Epithelial cell of proximal tubule (primary cell): ENCODE data around the gene GSTT4. TPM values are rescaled to one million over a fixed set of nuclear protein-coding genes. Genes with fewer than 3 reads are reported as not detected.
A peak's percentile ranks its signal among the peaks of the same experiment; 100 is the strongest.
"Not testable (repeated sequence)": the region's sequence is repeated elsewhere in the genome, so short reads cannot be mapped to it uniquely, and the experiment has no call there.

Experiments
- DNase-seq: peaks from one replicate; pipeline ENCODE4 v3.0.0-alpha.2; 2011; ENCODE audit warnings: low read depth
- H3K4me3 ChIP-seq: 2 replicates; pipeline ENCODE4 v1.5.1; 2011; ENCODE audit warnings: low read depth, mild to moderate bottlenecking, low read length
- total RNA-seq: library from RNA; depleted of rRNA; stranded (reverse); fragments of >200 nt; gene quantifications from 2 replicates; pipeline ENCODE4 v1.2.3, GENCODE V29; 2015
- TF ChIP-seq, protein P1 (sequence below): conservative IDR thresholded peaks from 2 replicates; pipeline ENCODE4 v1.5.1; 2012; ENCODE audit warnings: low read depth, mild to moderate bottlenecking, low read length

The GSTT4 gene
- total RNA-seq, 1 donor from 2014 or later: not detected

DNA sequence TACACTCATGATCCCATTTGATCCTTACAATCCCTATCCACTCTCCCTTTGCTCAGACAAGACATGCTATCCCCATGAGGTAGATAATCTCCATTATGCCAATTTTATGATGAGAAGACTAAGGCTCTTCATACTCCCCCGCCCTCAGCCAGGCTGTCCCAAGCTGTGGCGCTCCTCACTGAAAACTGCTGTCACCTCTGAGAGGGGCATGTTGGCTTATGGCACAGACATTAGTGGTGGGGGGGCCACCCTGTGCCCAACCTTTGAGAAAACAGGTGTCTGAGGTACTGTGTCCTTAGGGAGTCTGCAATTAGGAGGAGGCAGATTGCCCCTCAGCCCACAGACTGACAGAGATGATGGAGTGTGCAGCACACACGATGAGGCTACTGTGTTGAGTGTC lies 36.2 kb downstream of the GSTT4 start:
- H3K4me3 ChIP-seq: no peak overlapping the region
- no peak for DNase-seq
- TF ChIP-seq, protein P1, sequence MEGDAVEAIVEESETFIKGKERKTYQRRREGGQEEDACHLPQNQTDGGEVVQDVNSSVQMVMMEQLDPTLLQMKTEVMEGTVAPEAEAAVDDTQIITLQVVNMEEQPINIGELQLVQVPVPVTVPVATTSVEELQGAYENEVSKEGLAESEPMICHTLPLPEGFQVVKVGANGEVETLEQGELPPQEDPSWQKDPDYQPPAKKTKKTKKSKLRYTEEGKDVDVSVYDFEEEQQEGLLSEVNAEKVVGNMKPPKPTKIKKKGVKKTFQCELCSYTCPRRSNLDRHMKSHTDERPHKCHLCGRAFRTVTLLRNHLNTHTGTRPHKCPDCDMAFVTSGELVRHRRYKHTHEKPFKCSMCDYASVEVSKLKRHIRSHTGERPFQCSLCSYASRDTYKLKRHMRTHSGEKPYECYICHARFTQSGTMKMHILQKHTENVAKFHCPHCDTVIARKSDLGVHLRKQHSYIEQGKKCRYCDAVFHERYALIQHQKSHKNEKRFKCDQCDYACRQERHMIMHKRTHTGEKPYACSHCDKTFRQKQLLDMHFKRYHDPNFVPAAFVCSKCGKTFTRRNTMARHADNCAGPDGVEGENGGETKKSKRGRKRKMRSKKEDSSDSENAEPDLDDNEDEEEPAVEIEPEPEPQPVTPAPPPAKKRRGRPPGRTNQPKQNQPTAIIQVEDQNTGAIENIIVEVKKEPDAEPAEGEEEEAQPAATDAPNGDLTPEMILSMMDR: no peak

DNA sequence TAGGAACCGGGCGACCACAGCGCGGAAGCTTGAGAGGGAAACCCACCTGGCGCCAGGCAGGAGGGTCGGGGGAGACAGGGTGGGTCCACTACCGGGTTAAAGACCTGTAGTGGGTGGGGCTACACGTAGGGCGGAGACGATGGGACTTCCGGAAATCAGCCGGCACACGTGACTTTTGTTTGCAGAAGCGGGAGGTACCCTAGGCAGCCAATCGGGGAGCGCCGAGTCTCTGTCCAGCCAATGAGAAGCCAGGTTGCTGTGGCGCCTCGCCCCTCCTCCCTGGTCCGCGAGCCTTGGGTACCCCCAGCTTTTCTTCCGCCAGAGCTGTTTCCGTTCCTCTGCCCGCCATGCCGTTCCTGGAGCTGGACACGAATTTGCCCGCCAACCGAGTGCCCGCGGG lies 38.7 kb downstream of the GSTT4 start, which contains the start of gene DDTL:
Gene DDTL (plus strand): TSS at position 321 of the 400 bp plus-strand sequence. CDS start 27 bp downstream, at position 348.
- not testable (repeated sequence) for DNase-seq

DNA sequence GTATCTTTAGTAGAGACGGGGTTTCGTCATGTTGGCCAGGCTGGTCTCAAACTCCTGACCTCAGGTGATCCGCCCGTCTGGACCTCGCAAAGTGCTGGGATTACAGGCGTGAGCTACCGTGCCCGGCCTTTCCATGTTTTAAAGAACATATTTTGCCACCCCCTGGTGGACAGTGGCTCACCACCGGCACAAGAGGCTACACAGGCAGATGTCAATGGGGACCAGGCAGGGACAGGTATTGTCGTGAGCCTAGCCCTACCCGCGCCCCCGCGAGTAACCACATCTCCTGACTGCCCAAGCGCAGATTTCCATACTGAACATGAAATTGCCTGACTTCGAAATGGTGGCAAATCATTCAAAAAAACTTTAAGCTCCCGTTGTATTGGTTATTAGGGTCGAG lies 39.2 kb downstream of the GSTT4 start:
- DNase-seq, H3K4me3 ChIP-seq: not testable (repeated sequence)

More for the DNA sequence above, 38.7 kb downstream of the GSTT4 start, which contains the start of gene DDTL:
- not testable (repeated sequence) for H3K4me3 ChIP-seq

DNA sequence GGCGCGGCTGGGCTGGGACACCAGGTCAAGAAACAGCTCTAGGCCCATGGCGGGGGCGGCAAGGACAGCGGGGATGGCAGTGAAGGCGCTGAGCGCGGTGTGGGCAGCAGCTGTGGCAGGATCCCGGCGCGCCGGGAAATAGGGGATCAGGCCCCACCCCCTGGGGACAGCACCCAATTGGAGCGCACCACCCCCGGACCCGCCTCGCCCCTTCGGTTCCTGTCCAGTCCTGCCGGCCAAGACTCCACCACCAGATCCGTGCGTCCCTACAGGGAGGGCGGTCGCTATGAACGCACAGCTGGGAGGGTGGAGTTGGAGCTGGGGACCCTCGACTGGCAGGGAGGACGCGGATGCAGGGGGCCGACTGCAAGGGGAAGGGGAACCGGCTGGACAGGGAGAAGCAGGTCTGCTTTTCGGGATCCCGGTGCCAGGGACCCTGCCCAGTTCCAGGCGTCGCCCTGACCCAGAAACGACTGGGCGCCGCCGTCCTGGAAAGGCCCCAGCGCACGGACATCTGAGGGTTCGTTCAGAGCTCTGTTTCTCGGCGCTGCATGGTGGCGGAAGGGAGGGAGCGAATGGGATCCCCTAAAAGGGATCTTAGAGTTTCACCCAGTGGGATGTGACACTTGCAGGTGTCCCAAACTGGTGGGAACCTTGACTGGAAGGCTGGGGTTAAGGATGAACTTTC lies 44.0 kb downstream of the GSTT4 start, which contains the start of gene GSTT2B:
Gene GSTT2B (minus strand): TSS at position 112 of the 688 bp plus-strand sequence. CDS start 64 bp downstream, at position 48.
- H3K4me3 ChIP-seq, DNase-seq: not testable (repeated sequence)

DNA sequence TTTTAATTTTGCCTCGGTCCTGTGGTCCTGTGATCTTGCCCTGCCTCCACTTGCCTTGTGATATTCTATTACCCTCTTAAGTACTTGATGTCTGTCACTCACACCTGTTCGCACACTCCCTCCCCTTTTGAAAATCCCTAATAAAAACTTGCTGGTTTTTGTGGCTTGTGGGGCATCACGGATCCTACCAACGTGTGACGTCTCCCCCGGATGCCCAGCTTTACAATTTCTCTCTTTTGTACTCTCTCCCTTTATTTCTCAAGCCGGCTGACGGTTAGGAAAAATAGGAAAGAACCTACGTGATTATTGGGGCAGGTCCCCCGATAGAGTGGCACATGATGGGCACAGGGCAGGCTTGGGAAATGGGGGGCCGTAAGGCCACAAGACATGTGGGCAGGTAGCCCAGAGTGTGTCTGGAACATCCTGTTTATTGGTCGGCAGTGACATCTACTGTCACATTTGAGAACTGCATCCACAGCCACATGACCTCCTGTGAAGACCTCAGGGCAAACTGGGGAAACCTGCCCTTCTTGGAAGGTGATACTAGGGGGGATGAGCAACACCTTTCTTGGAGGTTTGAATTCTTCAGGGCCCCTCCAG lies 48.9 kb downstream of the GSTT4 start:
- DNase-seq, H3K4me3 ChIP-seq: not testable (repeated sequence)
- TF ChIP-seq, protein P1: peak; percentile 64

DNA sequence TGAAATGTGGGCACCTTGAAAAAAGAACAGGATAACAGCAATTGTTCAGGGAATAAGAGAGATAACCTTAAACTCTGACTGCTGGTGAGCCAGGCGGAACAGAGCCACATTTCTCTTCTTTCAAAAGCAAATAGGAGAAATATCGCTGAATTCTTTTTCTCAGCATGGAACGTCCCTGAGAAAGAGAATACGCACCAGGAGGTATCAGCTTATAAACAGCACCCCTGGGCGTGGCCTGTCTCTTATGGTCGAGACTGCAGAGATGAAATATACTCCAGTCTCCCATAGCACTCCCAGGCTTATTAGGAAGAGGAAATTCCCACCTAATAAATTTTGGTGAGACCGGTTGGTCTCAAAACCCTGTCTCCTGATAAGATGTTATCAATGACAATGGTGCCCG lies 49.4 kb downstream of the GSTT4 start:
- not testable (repeated sequence) for H3K4me3 ChIP-seq

DNA sequence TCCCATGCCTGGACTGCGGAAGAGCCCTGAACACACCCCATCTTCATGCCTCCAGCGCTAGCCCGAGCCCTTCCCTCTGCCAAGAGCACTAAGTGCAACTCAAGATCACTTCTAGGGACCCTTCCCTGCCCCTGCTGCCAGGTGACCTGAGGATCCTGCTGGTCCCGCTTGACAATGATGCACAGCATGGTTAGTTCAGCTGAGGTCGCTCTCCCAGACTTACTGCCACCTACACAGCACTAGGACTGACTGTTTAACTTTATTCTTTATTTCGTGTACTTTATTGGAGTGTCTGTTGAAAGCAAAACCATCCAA lies 50.3 kb downstream of the GSTT4 start:
- not testable (repeated sequence) for H3K4me3 ChIP-seq, DNase-seq

More for the DNA sequence above, 49.4 kb downstream of the GSTT4 start:
- DNase-seq: not testable (repeated sequence)

DNA sequence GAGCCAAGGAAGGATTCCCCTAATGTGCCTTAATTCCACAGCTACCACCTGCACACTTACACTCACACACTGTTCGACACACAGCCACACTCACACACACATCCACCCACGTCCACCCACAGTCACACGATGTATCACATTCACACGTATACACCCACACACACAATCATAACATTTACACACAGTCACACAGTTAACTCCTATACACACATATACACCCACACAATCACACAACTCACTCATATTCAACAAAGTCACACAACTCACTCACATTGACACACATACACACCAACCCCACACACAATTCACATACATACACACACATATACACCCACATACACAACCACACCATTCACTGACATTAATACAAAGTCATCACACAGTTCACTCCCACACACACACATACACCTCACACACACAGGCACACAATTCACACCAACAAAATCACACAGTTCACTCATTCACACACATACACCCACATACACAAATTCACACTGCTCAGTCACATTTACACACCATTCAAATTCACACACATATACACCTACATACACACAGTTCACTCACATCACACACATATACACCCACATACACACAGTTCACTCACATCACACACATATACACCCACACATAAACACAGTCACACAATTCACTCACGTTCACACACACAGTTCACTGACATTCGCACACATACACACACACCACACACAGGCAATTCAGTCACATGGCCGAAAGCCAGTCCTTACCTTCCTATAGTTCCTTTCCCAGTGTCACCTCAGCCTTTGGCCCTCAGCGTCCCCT lies 50.9 kb downstream of the GSTT4 start:
- H3K4me3 ChIP-seq, DNase-seq: not testable (repeated sequence)

DNA sequence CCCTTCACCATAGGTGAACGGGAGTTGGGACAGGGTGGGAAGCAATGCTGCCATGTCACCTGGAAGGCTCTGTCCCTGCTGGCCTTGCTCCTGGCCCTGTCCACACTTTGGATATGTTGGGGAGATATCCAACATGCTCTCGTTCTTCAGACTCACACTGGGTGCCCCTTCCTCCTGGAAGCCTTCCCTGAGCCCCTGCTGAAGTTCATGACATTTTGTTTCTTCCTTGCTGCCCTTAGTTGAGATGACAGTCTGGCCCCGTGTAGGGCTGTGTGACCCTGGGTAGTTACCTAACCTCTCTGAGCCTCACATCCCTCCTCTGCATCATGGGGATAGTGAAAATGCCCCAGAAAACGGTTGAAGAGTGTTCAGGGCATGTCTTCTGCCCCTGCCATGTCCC lies 51.8 kb downstream of the GSTT4 start:
- H3K4me3 ChIP-seq, DNase-seq: not testable (repeated sequence)

DNA sequence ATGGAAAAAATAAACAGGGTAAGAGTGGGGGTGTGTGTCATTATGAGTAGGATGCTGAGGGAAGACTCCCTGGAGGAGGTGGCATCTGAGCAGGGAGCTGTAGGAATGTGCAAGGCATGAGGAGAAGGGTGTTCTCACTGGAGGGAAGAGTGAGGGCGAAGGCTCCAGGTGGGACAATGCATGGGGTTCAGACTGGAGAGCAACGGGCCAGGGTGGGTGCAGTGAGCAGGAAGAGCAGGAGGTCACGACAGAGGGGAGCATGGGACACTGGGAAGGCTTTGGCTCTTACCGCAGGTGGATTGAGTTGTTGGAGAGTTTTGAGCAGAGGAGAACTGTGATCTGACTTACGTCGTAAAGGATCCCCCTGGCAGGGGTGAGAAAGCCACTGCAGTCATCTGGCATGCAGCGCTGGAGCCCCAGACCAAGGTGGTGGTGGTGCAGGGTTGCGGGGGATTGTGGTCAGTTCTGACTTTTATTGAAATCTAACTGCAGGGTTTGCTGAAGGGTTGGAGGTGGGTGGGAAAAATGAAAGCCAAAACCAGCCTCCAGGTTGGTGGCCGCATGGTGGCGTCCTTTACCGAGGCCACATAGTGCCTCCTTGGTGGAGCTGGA lies 52.4 kb downstream of the GSTT4 start:
- not testable (repeated sequence) for H3K4me3 ChIP-seq, DNase-seq

DNA sequence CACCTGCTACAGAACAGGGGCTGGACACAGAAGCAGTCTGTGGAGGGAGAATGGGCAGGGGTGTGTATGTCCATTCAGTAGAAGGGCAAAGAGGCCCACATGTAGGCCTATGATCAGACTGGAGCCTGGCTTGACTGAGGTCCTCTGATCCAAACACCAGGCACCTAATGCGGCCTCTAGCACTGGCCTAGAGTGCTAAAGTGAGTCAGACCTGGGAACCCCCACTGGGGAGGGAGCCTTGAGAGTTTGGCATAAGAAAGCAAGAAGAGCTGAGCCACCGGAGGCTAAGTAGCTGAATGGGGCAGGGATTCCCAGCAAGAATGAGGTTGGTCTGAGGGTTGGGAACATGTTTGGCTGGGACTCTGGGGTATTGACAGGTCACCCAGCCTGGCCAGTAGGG lies 53.9 kb downstream of the GSTT4 start:
- H3K4me3 ChIP-seq, DNase-seq: not testable (repeated sequence)

DNA sequence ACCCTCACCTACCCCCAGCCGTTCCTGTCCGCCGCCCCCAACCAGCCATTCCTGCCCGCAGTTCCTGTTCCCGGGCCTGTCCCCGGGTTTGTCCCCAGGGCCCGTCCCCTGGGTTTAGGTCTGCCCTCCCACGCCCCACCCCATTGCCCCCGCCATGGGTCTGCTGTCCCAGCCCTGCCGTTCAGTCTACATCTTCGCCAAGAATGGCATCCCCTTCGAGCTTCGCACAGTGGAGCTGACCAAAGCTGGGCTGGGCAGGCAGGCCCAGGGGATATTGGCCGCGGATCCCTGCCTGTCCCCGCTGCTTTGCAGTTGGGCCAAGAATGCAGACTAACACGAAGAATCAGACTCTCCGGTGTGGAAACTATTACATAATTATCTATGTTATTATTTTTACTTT lies 55.5 kb downstream of the GSTT4 start:
- not testable (repeated sequence) for H3K4me3 ChIP-seq

More for the DNA sequence above, 55.5 kb downstream of the GSTT4 start:
- not testable (repeated sequence) for DNase-seq

Other genes with a start within 250 kb of the GSTT4 start
- gene C22orf15, start 242.5 kb downstream of the GSTT4 start, total RNA-seq: 0.36 and 2.1 TPM in 2 replicates
- 5.7 and 37.1 TPM in 2 replicates for gene CHCHD10, start 237.5 kb downstream of the GSTT4 start, total RNA-seq
- 11.4 and 22.3 TPM in 2 replicates for gene MMP11, start 232.6 kb downstream of the GSTT4 start, total RNA-seq
- 150 and 173 TPM in 2 replicates for gene SMARCB1, start 218.5 kb downstream of the GSTT4 start, total RNA-seq
- gene DERL3, start 166.4 kb downstream of the GSTT4 start, total RNA-seq: 0.12 and 2.3 TPM in 2 replicates
- 13.1 and 14.3 TPM in 2 replicates for gene SLC2A11, start 147.6 kb downstream of the GSTT4 start, total RNA-seq
- gene MIF, start 111.1 kb downstream of the GSTT4 start, total RNA-seq: 901 and 1,073 TPM in 2 replicates
- gene GSTT2B, start 44.3 kb downstream of the GSTT4 start, total RNA-seq: 2.1 and 8.6 TPM in 2 replicates
- 2.1 TPM in 1 of 2 replicates, not detected in the other for gene DDTL, start 38.6 kb downstream of the GSTT4 start, total RNA-seq
- gene DDT, start 31.0 kb downstream of the GSTT4 start, total RNA-seq: 138 and 163 TPM in 2 replicates
- 1.6 TPM in 1 of 2 replicates, not detected in the other for gene GSTT2, start 25.3 kb downstream of the GSTT4 start, total RNA-seq
- 21.8 and 34.0 TPM in 2 replicates for gene CABIN1, start 5.9 kb upstream of the GSTT4 start, total RNA-seq
- gene SUSD2, start 176.0 kb upstream of the GSTT4 start, total RNA-seq: 0.06 and 0.07 TPM in 2 replicates
- 0.22 and 1.3 TPM in 2 replicates for gene GGT5, start 239.6 kb upstream of the GSTT4 start, total RNA-seq